HG03439 (cell line): ENCODE data around the gene SUFU.

Experiments used
- ATAC-seq: cut with Tn5 transposase; IDR thresholded peaks from one replicate; pipeline ENCODE4 v1.9.1; 2021; ENCODE audit warnings: mild to moderate bottlenecking, moderate library complexity; ENCODE audit not compliant: unreplicated experiment

Gene SUFU

DNA sequence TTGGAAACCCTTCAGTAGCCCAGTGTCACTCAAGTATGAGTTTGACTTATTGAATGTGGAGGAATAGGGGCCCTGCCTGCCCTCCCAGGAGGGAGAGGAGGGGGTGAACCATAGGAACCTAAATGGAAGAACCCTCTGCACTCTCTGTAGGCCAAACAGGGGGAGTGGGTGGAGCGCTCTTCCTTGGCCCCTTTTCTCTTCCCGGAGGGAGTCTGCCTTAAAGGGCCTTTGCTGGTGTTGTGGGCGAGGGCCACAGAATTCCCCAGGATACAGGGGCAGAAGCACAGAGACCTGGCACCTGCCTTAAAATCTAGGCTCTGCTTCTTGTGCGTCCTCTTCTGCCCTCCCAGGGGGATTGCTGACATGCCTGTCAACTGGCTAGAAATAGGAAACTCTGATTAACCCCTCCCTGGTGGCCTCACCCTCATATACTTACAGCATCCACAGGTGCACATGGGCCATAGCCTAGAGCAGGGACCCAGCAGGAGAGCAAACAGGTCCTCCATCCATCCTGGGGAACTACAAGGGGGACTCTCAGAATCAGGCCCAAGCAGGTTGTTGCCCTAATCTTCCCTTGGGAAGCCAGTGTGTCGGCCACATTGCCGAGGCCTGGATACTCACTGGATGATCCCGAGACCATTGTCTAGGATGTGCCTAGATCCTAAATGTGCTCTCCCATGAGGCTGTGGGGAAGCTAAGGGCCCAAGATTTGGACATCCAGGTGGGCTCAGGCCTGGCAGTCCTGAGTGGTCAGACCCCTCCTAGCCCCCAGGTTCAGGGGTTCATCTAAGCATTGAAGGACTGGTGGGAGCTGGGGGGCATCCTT, 143.9 kb downstream of the SUFU start:
- no peak for ATAC-seq

DNA sequence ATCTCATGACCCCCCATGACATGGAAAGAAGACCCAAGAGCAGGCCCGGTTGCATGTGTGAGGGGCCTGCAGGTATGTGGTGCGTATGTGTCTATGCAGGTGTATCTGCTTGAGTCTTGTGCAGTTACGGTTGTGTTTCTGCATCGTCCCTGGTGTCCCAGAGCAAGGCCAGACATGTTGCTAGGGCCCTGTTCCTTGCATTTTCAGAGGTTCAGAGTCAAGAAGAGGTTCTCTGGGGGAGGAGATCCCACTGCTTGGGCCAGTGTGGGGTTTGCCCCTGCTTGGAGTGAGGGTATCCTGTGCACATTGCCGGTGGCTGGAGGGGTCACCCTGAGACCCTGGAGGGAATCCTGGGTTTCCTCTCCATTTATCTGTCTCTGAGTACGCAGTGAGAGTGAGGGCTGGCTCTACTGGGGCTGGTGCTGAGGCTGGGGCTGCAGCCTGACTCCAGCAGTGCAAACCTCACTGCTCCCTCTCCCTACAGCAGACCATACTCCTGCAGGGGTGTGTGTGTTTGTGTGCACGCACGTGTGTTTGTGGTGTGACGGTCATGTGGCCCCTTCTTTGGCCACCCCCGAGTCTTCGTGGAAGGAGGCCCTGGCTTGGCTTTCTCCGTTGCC, 144.6 kb downstream of the SUFU start:
- no peak for ATAC-seq

DNA sequence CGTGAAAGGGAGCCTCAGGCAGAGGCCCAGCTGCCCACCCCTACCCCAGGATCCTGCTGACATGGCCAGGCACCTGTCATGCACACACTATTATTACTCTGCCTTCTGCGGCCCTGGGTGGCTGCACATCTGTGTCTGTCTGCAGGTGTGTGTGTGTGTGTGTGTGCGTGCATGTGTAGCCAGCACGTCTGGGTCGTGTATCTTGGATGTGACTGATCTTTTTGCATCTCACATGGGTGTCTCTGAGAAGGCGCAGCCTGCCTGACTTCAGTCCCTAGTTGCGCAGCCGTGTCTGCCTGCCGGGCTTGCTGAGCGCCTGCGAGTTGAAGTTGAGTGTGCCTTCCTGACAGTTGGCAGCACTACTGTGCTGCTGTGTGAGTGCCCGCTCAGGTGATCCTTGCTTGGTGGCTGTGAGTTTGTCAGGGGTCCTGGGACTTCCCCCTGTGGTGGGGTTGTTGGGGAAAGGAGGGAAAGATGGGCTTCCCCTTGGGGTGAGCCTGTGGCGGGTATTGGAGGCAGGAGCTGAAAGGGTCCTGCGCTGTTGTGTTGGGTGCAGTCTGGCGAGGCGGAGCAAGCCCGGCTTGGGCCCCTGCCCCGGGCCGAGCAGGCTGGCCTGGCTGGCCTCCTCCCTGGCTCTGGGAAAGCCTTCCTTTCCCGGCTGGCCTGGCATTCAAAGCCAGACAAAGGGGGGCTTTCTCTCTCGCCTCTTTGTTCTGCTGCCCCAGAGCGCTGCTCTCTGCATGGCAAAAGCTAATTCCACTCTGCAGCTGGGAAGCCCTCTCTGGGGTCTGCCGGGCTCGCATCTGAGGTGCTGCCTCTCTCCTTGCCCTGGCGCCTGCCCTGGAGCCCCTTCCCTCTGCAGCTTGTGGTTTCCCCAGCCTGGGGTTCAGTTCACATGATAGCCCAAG, 145.4 kb downstream of the SUFU start:
- ATAC-seq, result no peak

DNA sequence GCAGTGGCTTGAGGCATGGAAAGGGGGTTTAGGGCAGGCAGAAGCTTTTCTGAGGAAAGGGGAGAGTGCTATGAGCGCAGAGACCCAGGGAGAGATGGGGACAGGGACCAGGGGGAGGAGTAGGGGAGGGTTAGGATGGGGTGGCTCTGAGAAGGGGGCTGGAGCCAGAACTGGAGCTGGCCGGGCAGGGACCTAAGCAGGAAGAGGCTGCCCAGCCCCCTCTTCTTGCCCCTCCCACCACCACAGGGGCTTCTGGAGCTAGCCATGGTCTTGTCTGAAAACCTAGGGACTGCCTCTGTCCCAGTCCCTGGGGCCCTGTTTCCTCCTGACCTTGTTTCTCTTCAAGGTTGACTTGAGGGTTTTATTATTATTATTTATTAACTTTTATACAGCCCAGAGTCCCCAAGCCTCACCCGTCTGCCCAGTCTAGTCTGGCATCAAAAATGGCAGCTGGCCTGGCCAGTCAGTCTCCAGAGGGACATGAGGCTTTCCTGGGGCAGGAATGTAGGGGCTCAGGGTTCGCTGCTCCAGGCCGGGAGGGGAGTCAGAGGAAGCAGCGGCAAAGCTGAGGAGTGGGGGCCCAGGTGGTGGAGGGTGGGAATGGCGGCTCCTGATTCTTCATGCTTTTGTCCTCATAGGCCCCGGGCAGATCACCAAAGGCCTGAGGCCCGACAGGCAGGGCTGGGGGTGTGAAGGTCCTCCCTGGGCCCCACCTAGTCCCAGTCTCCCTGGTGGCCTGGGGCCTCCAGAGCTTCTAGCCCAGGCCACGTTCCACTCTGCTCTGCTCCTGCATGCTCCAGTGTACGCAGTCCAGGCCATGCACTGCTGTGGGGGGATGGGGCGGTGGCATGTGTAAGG, 146.3 kb downstream of the SUFU start:
- no peak for ATAC-seq

DNA sequence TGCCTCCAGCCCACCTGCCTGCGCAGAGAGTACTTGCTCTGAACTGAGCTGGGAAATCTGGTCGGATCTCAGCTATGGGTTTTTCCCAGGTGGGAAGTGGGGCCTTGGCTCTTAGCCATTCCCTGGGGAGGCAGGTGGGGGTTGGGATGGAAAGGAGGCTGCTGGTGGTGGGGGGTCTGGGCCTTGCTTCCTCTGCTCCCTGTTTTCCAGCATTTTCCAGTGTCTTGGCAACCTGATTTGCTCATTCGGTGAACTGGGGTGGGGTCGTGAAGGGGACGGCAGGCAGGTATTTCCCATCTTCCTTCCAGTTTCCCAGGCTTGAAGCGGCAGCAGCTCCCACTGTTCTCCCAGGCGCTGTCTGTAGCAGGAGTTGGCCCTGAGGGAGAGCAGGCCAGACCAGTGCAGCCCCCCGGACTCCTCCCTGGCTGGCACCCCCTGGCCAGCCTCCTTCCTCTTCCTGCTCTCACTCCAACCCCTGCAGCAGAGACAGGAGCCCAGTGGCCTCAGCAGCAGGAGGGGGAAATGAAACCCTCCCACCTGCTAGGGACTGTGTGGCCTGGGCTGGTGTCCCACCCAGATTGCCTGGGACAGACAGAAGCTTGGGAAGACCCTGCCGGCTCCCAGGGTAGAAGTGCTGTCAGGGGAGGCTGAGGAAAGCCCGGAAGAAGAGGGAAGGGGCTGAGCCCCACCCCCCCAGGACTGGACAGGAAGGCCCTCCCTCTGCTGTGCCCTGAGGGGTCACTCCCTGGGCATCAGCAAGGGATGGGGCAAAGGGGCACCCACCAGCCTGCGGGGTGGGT, 147.1 kb downstream of the SUFU start:
- ATAC-seq, result no peak

DNA sequence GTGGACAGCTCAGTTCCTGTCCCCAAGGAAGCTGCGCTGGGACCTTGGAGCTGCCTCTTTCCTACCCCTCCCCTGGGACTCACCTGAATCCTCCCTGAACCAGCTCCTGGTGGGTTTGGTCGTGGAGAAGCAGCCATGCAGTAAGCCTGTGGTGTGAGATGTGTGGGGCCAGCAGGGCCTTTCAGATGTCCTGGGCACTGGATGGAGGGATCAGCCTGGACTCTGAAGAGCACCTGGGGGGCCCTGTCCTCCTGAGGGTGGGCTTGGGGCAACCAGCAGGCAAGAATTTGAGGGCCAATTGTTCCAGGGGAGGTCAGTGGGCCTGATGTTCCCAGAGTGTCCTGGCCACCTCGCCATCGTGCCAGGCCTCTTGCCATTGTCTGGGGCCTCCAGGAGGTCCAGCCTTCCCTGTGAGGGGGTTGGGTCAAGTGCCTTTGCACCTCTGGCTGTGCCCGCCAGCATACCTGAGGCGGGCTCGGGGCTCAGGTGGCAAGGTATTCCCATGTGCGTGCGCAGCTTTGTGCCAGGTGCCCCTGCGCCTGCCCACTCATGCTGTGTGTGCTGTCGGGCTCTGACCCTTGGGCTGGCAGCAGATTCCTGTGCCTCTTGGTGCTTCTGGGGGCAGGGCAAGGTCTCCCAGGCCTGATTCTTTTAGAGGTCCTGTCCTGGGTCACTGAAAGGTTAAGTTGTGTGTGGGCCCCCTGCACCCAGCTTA, 147.8 kb downstream of the SUFU start:
- no peak for ATAC-seq

- no peak for ATAC-seq
Observed at GRCh38 chr10:102652170-102652916, 148.6 kb downstream of the SUFU start.

GRCh38 chr10:102653060-102653459, 149.3 kb downstream of the SUFU start:
- ATAC-seq, result no peak

- ATAC-seq, result no peak
Observed at GRCh38 chr10:102654566-102654965, 150.8 kb downstream of the SUFU start.

DNA sequence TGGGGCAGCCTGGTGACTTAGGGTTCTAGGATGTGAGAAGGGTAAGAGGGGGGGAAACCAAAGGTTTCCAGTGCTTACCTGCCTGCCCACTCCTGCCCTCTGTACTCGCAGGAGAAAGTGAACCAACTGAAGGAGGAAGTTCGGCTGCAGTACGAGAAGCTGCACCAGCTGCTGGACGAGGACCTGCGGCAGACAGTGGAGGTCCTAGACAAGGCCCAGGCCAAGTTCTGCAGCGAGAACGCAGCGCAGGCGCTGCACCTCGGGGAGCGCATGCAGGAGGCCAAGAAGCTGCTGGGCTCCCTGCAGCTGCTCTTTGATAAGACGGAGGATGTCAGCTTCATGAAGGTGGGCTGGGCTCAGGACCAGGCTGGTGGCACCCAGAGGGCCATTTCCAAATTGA, 151.2 kb downstream of the SUFU start:
- no peak for ATAC-seq

DNA sequence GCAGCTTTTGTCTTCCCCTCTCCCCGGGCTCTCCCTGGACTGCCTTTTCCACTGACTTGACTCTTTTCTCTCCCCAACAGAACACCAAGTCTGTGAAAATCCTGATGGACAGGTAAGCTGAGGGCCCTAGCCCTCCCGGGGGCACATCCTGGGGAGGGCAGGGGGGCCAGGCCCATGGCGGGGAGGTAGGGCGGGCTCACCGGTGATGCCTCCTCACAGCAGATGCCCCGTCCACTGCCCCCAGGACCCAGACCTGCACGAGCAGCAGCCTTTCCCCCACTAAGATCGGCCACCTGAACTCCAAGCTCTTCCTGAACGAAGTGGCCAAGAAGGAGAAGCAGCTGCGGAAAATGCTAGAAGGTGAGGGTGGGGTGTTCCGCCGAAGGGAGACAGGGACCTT, 152.3 kb downstream of the SUFU start:
- no peak for ATAC-seq

GRCh38 chr10:102656791-102657371, 153.1 kb downstream of the SUFU start:
- no peak for ATAC-seq

DNA sequence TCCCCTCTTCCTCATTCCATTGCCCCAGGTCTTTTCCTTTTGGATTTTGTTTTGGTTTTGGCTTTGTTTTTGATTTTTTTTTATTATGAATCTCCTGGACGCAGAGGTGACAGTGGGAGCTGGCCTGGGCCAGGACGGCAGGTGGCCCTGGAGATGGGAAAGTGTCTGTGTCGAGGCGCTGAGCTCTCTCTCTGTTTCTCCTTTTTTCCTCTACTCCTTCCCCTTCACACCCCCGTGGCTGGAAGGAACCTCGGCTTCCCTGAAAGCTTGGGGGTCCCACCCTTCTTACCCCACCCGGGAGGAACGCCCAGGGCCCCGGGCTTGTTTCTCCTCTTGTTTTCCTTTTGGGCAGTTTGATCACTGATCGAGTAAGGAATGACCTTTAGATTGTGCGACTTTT, 153.7 kb downstream of the SUFU start:
- ATAC-seq, result no peak

DNA sequence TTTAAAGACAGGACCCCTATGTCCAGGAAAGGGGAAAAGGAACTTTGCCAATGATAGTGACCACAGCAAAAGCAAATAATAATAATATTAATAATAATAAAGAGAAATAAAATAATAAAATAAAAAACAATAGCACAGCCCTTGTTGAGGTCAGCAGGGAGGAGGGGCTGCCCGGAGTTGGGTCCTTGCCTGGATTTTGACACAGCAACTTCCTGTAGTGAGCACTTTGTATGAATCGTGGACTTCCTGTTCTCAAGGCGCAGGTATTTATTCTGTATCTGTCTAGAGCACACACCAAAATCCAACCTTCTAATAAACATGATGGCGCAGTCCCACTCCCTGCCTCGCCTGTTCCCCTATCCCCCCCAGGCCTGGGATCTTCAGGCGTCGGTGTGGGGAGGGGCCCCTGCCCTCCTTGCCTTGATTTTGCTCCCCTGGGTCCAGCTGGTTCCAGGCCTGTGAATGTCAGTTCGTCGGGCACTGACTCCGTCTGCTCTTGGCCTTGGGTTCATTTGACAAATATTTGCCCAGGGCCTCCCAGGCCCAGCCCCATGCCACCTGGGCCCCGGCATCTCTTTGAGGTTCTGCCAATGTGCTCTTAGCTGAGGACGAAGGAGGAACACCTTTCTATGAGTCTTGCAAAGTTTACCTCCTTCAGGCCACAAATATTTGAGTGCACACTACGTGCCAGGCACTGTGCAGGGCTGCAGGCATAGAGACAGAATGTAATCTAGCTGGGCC, 154.4 kb downstream of the SUFU start:
- no peak for ATAC-seq

DNA sequence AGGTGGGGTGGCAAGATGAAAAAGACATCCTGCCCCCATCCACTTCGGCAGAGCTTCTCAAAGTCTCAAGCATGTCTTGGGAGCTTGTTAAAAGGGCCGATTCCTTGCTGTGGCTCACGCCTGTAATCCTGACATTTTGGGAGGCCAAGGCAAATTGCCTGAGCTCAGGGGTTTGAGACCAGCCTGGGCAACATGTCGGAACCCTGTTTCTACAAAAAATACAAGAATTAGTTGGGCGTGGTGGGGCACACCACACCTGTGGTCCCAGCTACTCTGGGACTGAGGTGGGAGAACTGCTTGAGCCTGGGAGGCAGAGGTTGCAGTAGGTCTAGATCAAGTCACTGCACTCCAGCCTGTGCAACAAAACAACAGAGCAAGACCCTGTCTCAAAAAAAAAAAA, 155.0 kb downstream of the SUFU start:
- ATAC-seq, result no peak

DNA sequence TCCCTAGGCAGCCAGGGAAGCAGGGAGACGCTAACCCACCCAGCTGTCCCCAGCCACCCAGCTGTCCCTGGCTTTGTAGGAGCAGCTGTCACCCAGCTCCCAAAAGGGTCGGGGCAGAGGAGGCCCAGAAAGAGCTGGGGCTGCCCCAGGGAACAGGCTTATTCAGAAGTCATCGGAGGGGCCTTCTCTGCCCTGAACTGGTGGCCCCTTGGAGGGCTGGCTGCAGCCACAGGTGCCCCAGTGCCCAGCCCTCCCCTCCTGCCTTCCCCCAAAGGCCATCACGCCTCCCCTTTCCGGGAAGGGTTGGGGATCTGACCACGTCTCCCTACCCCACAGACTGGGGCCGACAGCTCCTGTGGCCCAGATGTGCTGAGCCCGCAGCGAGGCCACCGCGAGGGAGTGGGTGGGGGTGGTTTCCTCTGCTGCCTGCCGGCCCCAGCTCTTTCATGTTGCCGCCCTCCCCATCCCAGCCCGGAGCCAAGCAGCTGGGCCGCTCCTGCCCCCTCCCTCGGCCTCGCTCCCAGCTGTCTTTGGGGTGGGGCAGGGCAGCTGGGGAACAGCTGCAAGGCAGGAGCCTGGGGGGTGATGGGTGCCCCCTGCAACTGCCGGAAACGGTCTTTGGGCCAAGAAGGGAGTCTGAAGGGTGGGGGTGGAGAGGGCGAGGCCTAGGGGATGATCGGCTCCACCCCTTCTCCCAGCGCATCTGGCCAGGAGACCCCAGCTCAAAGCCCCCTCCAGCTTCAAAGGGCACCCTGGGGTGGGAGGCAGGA, 157.3 kb downstream of the SUFU start:
- ATAC-seq, result peak; percentile 65

DNA sequence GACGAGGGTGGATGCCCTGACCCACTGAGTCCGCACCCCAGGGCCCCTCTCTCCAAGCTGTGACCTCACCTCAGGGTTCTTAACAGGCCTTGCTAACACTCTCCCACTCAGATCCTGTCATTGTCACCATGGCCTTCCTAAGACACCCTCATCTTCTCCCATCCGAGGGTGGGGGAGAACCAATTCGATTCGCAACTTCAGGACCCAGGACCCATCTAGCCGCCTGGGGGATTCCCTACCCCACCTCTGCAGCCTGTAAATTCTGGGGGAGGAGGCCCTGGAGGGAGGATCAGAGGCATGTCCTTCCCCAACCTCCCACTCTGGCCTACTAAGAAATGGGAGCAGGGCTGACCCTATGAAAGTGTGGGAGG, 157.9 kb downstream of the SUFU start:
- ATAC-seq, result peak; percentile 24
